ENCODE results near the gene WWC1.

GRCh38 chr5:168286386-168286785 is 5.1 kb upstream of the WWC1 start:
- TF ChIP-seq POLR2A (IDR thresholded peaks at IDR 0.05; ENCODE audit: low read depth, low read length) (no peak), POLR2AphosphoS5 (IDR thresholded peaks at IDR 0.05; ENCODE audit: low read depth, low read length) (no peak), TAF1 (IDR thresholded peaks at IDR 0.05; ENCODE audit: low read depth, low read length) (no peak), PAX5 (IDR thresholded peaks at IDR 0.05; ENCODE audit: insufficient read depth, low read length, severe bottlenecking) (no peak), SPI1 (IDR thresholded peaks at IDR 0.05; ENCODE audit: low read depth, low read length) (no peak; the same call in 1 of the 2 replicates)

Data from GM12891 (cell line).